ENCODE results near the gene SHMT2.

- TF ChIP-seq POLR2A (IDR thresholded peaks at IDR 0.05; ENCODE audit: borderline replicate concordance, extremely low read depth, insufficient read depth, insufficient read length), result no peak
- TF ChIP-seq CTCF (IDR thresholded peaks at IDR 0.05 in 2 of 3, conservative IDR thresholded peaks at IDR 0.05 in 1 of 3; ENCODE audit: borderline replicate concordance in 1 of 3, insufficient read depth in 1 of 3, low read depth in 2 of 3, low read length in 2 of 3), result no peak
- no peak for TF ChIP-seq ZFX (IDR thresholded peaks at IDR 0.05)
- TF ChIP-seq YY1 (IDR thresholded peaks at IDR 0.05; ENCODE audit: extremely low read depth, insufficient replicate concordance, low read depth, low read length), result no peak
- TF ChIP-seq, protein P1, sequence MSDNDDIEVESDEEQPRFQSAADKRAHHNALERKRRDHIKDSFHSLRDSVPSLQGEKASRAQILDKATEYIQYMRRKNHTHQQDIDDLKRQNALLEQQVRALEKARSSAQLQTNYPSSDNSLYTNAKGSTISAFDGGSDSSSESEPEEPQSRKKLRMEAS (IDR thresholded peaks at IDR 0.05), result no peak
- no peak for TF ChIP-seq RAD21 (IDR thresholded peaks at IDR 0.05; ENCODE audit: low read depth)
- TF ChIP-seq SIN3A (IDR thresholded peaks at IDR 0.05; ENCODE audit: low read depth), result no peak
- no peak for TF ChIP-seq SP1 (IDR thresholded peaks at IDR 0.05; ENCODE audit: low read depth)
- TF ChIP-seq CEBPB (IDR thresholded peaks at IDR 0.05; ENCODE audit: low read depth), result no peak
These were observed 10.1 kb downstream of the SHMT2 start for GRCh38 chr12:57239587-57240065.
